22Rv1 (cell line): ENCODE measurements around the gene PAGE2.

Experiments used
- H3K27ac ChIP-seq: fragments of 450-650 bp; 2 replicates; pipeline ENCODE4 v1.5.1; 2017
- ZFX ChIP-seq: fragments of 450-650 bp; IDR thresholded peaks from 2 replicates; pipeline ENCODE4 v1.6.1; 2017; ENCODE audit warnings: antibody characterized with exemption, borderline replicate concordance
- TF ChIP-seq, protein P1 (sequence below): fragments of 450-650 bp; IDR thresholded peaks from 2 replicates; pipeline ENCODE4 v1.5.1; 2017; ENCODE audit warnings: mild to moderate bottlenecking

The PAGE2 gene

GRCh38 chrX:55074851-55075467, 13.9 kb upstream of the PAGE2 start, which contains the start of gene PAGE2B:
TSS of gene PAGE2B (plus strand) at chrX:55075030. CDS start at chrX:55076042, 1,012 bp downstream.
- TF ChIP-seq, protein P1, sequence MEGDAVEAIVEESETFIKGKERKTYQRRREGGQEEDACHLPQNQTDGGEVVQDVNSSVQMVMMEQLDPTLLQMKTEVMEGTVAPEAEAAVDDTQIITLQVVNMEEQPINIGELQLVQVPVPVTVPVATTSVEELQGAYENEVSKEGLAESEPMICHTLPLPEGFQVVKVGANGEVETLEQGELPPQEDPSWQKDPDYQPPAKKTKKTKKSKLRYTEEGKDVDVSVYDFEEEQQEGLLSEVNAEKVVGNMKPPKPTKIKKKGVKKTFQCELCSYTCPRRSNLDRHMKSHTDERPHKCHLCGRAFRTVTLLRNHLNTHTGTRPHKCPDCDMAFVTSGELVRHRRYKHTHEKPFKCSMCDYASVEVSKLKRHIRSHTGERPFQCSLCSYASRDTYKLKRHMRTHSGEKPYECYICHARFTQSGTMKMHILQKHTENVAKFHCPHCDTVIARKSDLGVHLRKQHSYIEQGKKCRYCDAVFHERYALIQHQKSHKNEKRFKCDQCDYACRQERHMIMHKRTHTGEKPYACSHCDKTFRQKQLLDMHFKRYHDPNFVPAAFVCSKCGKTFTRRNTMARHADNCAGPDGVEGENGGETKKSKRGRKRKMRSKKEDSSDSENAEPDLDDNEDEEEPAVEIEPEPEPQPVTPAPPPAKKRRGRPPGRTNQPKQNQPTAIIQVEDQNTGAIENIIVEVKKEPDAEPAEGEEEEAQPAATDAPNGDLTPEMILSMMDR = no peak
- TF ChIP-seq ZFX = no peak
- H3K27ac ChIP-seq = no peak within 1 kb of the TSS

GRCh38 chrX:55098691-55099090, 9.9 kb downstream of the PAGE2 start:
- TF ChIP-seq ZFX = no peak
- TF ChIP-seq, protein P1 = no peak

GRCh38 chrX:55099162-55099561, 10.3 kb downstream of the PAGE2 start:
- H3K27ac ChIP-seq = no peak overlapping the region
- TF ChIP-seq, protein P1 = no peak
- no peak for TF ChIP-seq ZFX

More at GRCh38 chrX:55098691-55099090, 9.9 kb downstream of the PAGE2 start:
- H3K27ac ChIP-seq = no peak overlapping the region

GRCh38 chrX:55102754-55103153, 13.9 kb downstream of the PAGE2 start:
- no peak overlapping the region for H3K27ac ChIP-seq
- TF ChIP-seq ZFX = no peak
- TF ChIP-seq, protein P1 = no peak

GRCh38 chrX:55107262-55107661, 18.4 kb downstream of the PAGE2 start:
- no peak overlapping the region for H3K27ac ChIP-seq
- TF ChIP-seq, protein P1 = no peak
- TF ChIP-seq ZFX = no peak

DNA sequence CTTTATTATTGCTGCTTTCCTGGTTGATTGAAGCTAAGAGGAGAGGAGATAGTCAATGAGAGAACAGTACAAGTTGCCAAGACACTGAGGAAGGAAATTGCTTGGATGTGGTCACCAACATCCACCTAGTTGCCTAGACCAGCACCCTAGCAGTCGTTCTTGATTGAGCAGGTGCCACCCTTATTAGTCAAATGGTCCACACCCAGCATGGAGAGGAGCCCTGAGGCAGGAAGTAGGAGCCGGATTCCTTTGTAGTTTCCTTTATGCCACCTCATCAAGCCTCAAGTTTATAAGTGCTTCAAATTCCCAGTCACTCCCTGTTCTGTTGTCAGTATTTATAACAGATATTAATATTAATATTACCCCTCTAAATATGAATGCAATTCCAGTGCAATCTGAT, 19.1 kb downstream of the PAGE2 start:
- TF ChIP-seq, protein P1 = no peak
- TF ChIP-seq ZFX = no peak
- H3K27ac ChIP-seq = no peak overlapping the region

- TF ChIP-seq, protein P1 = no peak
- no peak for TF ChIP-seq ZFX
- H3K27ac ChIP-seq = no peak overlapping the region
Observed at GRCh38 chrX:55109306-55109705, 20.5 kb downstream of the PAGE2 start.
